ENCODE measurements around the gene TUBGCP3. TPM values are rescaled to one million over a fixed set of nuclear protein-coding genes. Genes with fewer than 3 reads are reported as not detected.

The TUBGCP3 gene
- total RNA-seq, 1 experiment from 2014 or later, result 19.2 TPM

DNA sequence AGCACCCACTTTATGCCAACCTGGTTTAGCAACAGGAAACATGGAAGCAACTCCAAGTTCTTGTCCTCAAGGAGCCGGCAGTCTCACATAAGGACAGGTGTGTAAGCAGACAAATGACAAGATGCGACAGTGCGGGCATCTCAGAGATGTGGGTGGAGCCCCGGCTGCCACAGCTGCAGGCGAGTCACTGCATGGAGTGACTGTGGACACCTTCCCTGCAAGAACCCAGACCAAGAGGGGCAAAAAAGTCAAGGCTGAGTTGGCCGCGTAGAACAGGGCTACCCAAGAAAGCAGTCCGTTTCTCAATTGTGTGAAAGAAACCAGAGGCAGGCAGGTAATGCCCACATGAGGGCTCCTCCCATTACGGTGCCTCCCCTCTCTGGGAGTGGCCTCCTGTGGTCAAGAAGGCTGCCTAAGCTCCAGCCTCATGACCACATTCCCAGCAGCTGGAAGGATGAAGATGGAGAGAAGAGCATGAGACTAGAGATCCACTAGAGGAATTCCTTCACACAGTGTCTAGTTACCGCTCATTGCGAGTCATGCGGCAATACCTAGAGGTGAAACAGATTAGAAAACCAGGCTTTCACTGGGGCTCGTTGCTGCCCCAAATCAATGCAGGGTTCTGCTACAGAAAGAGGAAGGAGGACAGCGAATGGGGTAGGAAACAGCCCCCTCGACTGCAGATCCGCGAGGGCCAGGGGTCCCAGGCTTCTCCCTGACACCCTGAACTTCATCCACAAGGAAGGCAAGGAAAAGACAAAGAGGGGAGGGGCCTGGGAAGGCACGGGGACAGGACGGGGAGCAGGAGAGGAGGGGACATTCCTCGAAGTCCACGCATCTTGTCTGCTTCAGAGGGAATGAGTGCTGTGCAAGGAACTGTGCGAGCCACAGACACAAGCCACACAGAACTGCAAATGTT is 131.6 kb downstream of the TUBGCP3 start:
- no peaks in the 10 kb centered on the region for H3K27me3 ChIP-seq (ENCODE audit: control insufficient read depth, insufficient read depth, low read length)
- no peak overlapping the region for H3K4me3 ChIP-seq (ENCODE audit: insufficient read depth, low read depth, low read length)
- no peaks in the 10 kb centered on the region for H3K36me3 ChIP-seq (replicated peaks; ENCODE audit: control insufficient read depth, insufficient read depth, low read length)
- peak; percentile 54 for DNase-seq

DNA sequence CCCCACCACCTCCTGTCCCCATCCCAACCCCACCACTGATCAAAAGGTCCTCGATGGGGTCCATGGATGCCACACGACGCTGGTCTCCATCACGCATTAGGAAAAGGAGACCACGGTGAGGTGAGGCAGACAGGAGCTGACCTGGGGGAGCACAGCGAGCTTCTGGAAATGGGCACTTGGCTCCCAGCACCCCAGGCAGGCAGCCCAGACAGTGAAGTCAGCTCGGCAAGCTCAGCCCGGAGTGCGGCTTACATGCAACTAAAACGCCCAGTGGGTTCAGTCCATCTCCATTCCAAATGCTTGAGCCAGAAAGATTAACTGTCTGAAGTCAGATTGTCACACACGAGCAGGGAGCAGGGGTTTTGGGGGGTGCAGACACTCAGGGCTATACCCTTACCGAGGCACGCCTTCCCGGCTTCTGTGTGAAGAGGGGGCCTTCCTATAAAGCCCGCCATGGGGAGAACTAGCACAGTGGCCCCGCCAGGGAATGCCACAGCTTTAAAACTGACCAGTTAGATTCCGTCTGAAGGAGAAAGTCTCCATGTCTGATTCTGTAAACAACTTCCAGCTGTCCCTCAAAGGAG is 132.4 kb downstream of the TUBGCP3 start:
- Histone ChIP-seq H3K36me3 (replicated peaks; ENCODE audit: control insufficient read depth, insufficient read depth, low read length) (no peaks in the 10 kb centered on the region), H3K27me3 (ENCODE audit: control insufficient read depth, insufficient read depth, low read length) (no peaks in the 10 kb centered on the region), H3K4me3 (ENCODE audit: insufficient read depth, low read depth, low read length) (no peak overlapping the region)
- peak; percentile 43 for DNase-seq

DNA sequence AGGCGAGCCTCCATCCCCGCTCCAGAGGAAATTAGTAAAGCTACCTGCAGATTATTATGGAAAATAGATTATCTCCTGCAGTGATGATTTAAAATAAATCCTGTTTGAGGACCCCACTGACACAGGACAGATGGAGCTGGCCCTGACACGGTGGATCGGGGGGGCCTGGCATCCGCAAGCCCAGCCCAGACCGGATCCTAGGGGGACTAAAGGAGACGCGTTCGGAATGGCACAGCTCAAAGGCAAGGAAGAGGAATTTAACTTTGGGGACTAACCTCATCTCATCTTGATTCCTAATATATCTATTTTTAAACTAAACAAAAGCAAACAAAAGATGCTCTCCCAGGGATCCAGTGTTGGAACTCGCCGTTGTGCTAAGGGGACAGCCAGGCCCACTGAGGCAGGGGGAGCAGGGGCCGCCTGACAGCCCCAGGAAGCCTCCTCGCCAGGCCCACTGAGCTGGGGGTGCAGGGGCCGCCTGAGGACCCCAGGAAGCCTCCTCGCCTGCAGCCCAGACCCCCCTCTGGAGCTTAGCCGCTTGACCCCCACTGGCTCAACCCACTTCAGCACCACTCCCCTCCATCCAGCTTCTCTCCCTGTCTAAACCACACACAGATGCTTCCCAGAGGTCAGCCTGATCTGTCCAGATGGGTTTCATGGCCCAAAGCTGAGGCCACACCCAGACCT is 133.2 kb downstream of the TUBGCP3 start:
- Histone ChIP-seq H3K4me3 (ENCODE audit: insufficient read depth, low read depth, low read length) (no peak overlapping the region), H3K27me3 (ENCODE audit: control insufficient read depth, insufficient read depth, low read length) (no peaks in the 10 kb centered on the region), H3K36me3 (replicated peaks; ENCODE audit: control insufficient read depth, insufficient read depth, low read length) (no peaks in the 10 kb centered on the region)
- DNase-seq, result peak; percentile 49

DNA sequence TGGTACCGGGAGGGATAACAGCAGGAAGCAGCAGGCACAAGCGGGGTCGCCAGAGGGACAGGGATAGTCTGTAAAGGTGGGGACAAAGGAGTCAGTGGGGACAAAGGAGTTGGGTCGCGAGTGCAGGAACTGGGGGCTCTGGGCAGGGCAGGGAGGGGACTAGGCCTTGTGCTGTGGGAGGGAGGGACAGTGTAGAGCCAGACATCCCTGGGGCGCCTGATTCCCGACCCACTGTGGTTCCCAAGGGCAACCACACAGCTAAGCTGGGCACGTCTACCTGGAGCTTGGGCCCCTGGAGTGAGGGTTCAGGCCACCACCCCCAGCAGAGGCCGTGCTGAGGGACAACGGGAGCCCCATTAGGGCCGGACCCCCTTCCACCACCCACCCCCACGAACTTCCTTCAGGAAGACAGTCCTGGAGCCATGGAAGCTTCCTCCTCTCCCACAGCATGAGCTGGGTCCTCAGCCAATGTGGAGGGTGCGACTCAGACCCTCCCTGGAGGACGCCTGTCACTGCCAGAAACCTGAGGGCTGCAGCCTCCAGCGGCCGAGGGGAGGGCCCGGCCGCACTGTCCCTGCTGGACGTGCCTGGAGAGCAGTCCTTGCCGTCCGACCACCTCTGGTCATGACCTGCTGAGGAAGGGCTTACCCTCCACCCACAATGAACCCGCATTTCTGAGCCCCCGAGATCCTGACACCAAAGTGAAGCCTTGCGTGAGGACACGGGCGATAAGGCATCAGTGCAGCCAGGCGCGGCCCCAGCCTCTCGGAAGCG is 133.9 kb downstream of the TUBGCP3 start:
- Histone ChIP-seq H3K4me3 (ENCODE audit: insufficient read depth, low read depth, low read length) (no peak overlapping the region), H3K36me3 (replicated peaks; ENCODE audit: control insufficient read depth, insufficient read depth, low read length) (no peaks in the 10 kb centered on the region), H3K27me3 (ENCODE audit: control insufficient read depth, insufficient read depth, low read length) (no peaks in the 10 kb centered on the region)
- peak; percentile 56 for DNase-seq

DNA sequence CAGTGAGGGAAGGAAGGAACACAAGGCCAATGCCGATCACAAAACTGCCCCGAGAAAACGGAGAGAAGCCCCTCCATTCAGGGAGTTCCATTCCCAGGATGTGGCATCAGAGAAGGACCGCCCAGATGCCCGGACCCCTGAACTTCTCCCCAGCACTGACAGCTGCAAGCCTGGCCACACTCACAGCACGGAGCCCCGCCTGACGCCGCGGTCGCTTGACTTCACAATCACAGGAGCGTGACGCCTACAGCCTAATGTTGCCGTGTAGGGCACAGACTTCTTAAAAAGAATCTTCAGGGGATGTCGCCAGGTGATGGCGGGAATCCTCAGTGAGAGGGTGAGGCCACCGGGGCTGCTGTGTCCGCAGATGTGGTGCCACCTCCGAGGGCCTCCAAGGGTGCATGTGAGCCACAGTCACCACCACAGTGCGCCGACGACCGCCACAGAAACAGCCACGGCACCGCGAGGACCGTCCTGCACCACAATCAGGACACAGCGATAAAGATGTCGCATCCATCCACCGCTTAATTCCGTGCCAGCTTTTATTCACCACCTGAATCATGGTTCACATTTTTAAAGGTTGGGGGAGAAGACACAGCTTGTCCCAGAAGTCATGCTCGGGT is 134.6 kb downstream of the TUBGCP3 start:
- Histone ChIP-seq H3K36me3 (replicated peaks; ENCODE audit: control insufficient read depth, insufficient read depth, low read length) (no peaks in the 10 kb centered on the region), H3K27me3 (ENCODE audit: control insufficient read depth, insufficient read depth, low read length) (no peaks in the 10 kb centered on the region), H3K4me3 (ENCODE audit: insufficient read depth, low read depth, low read length) (no peak overlapping the region)
- peak; percentile 48 for DNase-seq

DNA sequence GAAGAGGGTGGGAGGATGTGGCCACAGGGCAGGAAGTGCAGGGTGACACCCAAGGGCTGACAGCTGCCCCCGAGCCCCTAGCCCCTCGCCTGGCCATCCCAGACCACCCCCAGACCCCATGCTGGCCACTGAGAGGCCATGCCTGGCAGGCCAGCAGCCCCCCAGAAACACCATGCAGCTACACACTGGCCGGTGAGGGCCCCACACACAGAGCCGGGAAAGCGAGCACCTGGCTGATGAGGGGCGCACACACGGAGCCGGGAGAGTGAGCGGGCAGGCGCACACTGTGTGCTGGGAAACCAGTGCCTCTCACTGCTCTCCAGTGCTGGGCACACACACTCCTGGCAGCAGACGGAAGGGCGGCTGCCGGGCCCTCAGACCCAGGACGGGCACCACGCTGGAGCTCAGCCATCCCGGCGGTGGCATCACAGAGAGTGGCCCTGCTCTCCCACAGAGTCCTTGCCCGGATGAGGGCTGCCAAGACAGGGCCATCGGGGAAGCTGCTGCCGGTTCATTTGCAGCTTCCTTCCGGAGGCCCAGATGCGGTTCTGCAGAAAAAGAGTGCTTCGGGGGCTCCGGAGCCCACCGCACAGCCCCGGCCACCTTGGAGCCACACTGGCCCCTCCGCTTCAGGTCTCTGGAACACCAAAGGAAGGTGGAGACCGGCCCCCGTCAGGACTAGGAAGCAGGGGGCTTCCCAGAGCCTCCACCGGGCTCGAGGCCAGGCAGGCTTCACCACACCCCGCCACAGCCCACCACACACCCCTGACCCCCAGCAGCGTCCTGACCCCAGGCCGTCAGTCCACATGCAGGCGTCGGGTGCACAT is 135.4 kb downstream of the TUBGCP3 start:
- H3K4me3 ChIP-seq (ENCODE audit: insufficient read depth, low read depth, low read length), result no peak overlapping the region
- H3K36me3 ChIP-seq (replicated peaks; ENCODE audit: control insufficient read depth, insufficient read depth, low read length), result no peaks in the 10 kb centered on the region
- DNase-seq, result peak; percentile 58
- H3K27me3 ChIP-seq (ENCODE audit: control insufficient read depth, insufficient read depth, low read length), result no peaks in the 10 kb centered on the region

DNA sequence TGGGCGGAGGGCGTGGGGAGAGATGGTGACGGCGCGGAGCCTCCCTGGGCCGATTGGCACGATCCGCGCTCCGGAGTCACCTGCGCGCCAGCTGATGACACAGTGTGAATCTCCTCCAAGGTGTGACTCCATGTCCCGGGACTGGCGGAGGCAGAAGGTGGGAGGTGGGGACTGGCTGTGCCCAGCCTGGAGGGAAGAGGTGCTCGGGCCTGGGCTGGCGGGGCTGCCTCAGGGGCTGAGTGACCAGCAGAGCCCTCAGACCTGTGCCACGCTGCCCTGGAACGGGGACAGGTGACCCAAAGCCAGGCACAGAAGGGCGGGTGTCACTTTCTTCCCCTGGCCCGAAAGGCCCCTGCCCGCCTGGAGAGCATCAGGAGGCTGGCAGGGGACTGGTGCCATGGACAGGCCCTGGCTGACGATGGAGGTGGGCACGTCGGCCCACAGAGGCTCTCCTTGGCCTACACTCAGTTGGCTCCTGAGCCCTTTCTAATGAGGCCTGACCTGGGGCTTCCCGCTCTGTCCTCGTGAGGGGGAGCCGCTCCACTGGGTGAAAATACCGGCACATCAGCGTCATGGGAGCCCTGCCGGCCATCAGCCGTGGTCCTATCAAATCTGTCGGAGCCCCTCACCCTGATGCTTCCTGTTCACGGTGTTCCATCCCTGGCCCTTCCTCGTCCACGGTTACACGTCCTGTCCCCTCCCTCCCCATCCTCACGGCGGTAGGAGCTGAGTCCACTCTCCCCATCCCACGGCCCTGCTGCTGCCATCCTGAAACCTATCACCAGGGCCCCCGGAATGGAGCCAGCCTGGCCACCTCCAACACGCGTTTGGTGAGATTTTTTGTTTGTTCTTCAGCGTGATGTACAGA is 136.2 kb downstream of the TUBGCP3 start:
- H3K4me3 ChIP-seq (ENCODE audit: insufficient read depth, low read depth, low read length), result no peak overlapping the region
- H3K36me3 ChIP-seq (replicated peaks; ENCODE audit: control insufficient read depth, insufficient read depth, low read length), result no peaks in the 10 kb centered on the region
- H3K27me3 ChIP-seq (ENCODE audit: control insufficient read depth, insufficient read depth, low read length), result no peaks in the 10 kb centered on the region
- DNase-seq, result peak; percentile 63

DNA sequence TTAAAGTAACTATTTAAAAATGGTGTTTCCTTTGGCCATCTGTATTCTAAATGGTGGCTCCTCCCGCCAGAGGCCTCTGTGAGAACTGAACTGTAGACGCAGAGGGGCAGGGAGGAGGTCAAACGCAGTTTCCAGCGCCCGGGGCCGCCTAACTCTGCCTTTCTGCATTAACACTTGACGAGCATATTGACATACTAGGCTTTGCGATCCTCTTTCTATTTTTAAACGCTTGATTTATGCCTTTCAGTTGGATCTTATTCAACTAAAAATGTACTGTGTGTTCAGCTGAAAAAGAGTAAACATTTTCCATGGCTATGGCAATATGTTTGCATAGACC is 137.1 kb downstream of the TUBGCP3 start:
- no peak overlapping the region for H3K4me3 ChIP-seq (ENCODE audit: insufficient read depth, low read depth, low read length)
- peak; percentile 40 for DNase-seq

DNA sequence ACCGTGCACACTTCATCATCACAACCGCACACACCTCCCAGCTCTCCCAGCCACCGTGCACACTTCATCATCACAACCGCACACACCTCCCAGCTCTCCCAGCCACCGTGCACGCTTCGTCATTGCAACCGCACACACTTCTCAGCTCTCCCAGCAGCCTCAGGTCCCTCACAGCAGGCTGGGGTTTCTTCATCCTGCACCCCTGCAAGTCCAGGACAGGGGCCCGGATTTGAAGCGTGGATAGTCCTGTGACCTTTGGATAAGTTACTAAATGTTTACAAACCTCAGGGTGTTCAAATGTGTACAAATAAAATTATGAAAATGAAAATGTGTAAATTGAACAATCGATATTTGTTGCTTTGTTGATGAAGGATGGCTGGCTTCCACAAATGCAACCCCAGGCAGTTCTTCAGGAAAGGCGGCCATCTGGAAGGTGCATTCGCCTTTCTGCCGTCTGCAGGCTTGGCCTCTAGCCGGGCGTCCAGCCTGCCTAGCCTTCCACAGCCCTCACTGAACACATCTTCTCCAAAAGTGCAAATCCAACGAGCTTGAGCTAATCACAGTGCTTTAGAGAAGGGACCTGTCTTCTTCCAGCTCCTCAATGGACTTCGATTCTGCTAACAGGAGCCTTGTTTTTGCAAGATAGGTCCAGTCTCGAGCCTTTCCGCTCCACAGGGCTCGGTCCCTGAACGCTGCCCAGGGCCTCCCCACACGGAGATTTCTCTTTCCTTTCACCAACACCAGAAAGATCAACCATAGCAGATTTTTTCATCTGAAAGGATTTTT is 137.6 kb downstream of the TUBGCP3 start:
- DNase-seq, result peak; percentile 35
- no peak overlapping the region for H3K4me3 ChIP-seq (ENCODE audit: insufficient read depth, low read depth, low read length)
- H3K36me3 ChIP-seq (replicated peaks; ENCODE audit: control insufficient read depth, insufficient read depth, low read length), result no peaks in the 10 kb centered on the region
- H3K27me3 ChIP-seq (ENCODE audit: control insufficient read depth, insufficient read depth, low read length), result no peaks in the 10 kb centered on the region

More for the DNA sequence above, 137.1 kb downstream of the TUBGCP3 start:
- Histone ChIP-seq H3K36me3 (replicated peaks; ENCODE audit: control insufficient read depth, insufficient read depth, low read length) (no peaks in the 10 kb centered on the region), H3K27me3 (ENCODE audit: control insufficient read depth, insufficient read depth, low read length) (no peaks in the 10 kb centered on the region)

DNA sequence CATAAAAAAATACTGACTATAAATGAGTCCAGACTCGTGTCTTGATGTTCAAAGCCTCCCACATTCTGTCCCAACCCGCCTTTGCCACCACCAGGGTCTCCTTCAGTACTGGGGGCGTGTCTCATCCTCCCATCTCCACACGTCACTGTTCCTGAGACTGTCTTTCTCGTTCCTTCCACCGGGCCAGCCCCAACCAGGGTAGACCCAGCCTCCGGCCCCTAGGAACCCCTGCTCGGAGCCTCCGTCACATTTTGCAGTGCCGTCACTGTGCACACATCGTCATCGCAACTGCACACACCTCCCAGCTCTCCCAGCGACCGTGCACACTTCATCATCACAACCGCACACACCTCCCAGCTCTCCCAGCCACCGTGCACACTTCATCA is 138.4 kb downstream of the TUBGCP3 start:
- DNase-seq, result peak; percentile 66
- Histone ChIP-seq H3K27me3 (ENCODE audit: control insufficient read depth, insufficient read depth, low read length) (no peaks in the 10 kb centered on the region), H3K4me3 (ENCODE audit: insufficient read depth, low read depth, low read length) (no peak overlapping the region), H3K36me3 (replicated peaks; ENCODE audit: control insufficient read depth, insufficient read depth, low read length) (no peaks in the 10 kb centered on the region)

DNA sequence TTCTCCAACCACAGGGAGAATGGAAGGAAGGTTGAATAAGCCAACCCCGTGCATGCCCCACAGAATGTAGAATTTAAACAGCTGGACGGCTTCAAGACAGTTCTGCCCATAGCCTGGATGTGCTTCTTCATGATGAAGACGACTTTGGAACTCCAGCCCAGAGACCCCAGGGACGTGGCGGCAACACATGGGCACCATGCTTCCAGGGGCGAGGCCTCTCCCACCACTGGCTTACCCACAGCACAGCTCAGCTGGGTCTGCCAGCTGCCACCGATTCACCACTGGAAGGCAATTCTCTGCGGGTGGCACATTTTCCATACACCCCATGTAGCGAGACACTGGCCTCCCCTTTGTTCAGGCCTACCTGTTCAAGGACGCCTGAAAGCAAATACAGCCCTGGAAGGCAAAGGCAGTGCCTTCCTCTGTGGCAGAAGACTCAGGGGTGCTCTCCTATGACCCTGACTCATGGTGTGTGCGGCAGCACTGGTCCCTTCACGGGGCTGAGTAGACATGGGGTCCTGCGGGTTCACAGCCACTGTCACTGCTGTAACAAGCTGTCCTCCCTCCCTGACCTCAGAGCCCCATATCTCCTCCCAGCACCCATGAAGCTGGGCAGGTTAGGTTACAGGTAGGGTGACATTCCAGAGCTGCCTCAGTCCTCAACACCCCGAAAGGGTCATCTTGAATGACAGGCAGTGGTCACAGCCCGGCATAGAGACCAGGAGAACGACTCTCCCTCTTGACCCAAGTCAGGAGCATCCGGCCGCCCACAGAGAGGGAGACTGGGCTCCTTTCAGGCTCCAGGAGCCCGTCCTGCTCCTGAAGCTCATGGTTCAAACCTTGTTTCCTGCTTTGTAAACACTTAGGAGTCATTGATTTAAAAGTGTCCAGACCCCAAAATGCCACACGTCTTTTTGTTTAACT is 139.1 kb downstream of the TUBGCP3 start:
- peak; percentile 34 for DNase-seq
- Histone ChIP-seq H3K4me3 (ENCODE audit: insufficient read depth, low read depth, low read length) (no peak overlapping the region), H3K36me3 (replicated peaks; ENCODE audit: control insufficient read depth, insufficient read depth, low read length) (no peaks in the 10 kb centered on the region), H3K27me3 (ENCODE audit: control insufficient read depth, insufficient read depth, low read length) (no peaks in the 10 kb centered on the region)

Data from H7 (cell line).